ENCODE data around the gene TMPRSS11A. TPM values are rescaled to one million over a fixed set of nuclear protein-coding genes. Genes with fewer than 3 reads are reported as not detected.

The TMPRSS11A gene
- total and polyA plus RNA-seq, 2 of the 13 experiments (the other 11 are each of a cell fraction or from before 2014, with no cell fraction given): not detected

GRCh38 chr4:67983333-67983732, 20.0 kb upstream of the TMPRSS11A start:
- Histone ChIP-seq H2AFZ (ENCODE audit: low read length) (no peak overlapping the region), H3K4me3 (replicated peaks in 1 of 3; ENCODE audit: insufficient read depth in 1 of 3, low read depth in 2 of 3, low read length in 3 of 3) (no peak overlapping the region), H3K79me2 (ENCODE audit: insufficient read depth, low read length) (no peaks in the 10 kb centered on the region), H3K27ac (ENCODE audit: extremely low read length, insufficient read depth, low read length) (no peak overlapping the region), H3K4me2 (ENCODE audit: low read depth, low read length) (no peak overlapping the region), H3K4me1 (ENCODE audit: insufficient read depth, low read length) (no peaks in the 10 kb centered on the region), H3K9ac (ENCODE audit: insufficient read depth, low read depth, low read length) (no peak overlapping the region), H3K9me3 (ENCODE audit: low read length) (no peaks in the 10 kb centered on the region), H3K27me3 (ENCODE audit: control insufficient read depth in 1 of 2, insufficient read depth in 2 of 2, low read length in 2 of 2) (no peaks in the 10 kb centered on the region), H3K36me3 (replicated peaks in 1 of 2; ENCODE audit: control insufficient read depth in 1 of 2, insufficient read depth in 2 of 2, low read length in 2 of 2) (no peaks in the 10 kb centered on the region), H4K20me1 (ENCODE audit: insufficient read depth, low read length) (no peaks in the 10 kb centered on the region)
- no TSS peak for BruUV-seq (replicated peaks)
- intact Hi-C loops (cut with micrococcal nuclease; ENCODE audit: unreplicated experiment): no loop called here
- FAIRE-seq (no peak), DNase-seq (ENCODE audit: low spot score) (no peak), ATAC-seq (no peak)
- CTCF ChIA-PET (ENCODE audit: low intra/inter-chr PET ratio, low total read pairs): no interaction called here
- 0% methylated on average over 2 of the region's 2 CpGs for WGBS (ENCODE audit: low lambda C conversion rate)
- TF ChIP-seq NR2F6 (IDR thresholded peaks at IDR 0.05) (no peak), NR2F6 (CRISPR knock-in tag; IDR thresholded peaks at IDR 0.05) (no peak), DBP (CRISPR knock-in tag; IDR thresholded peaks at IDR 0.05; ENCODE audit: not compliant biosample characterization) (no peak), ZNF691 (CRISPR knock-in tag; IDR thresholded peaks at IDR 0.05; ENCODE audit: borderline replicate concordance, low read depth) (no peak), KLF13 (CRISPR knock-in tag; IDR thresholded peaks at IDR 0.05) (no peak), SNRNP70 (IDR thresholded peaks at IDR 0.05; ENCODE audit: low read depth, low read length) (no peak), ZNF800 (CRISPR knock-in tag; IDR thresholded peaks at IDR 0.05) (no peak), ZNF639 (CRISPR knock-in tag; conservative IDR thresholded peaks at IDR 0.05) (no peak), ZNF124 (CRISPR knock-in tag; IDR thresholded peaks at IDR 0.05) (no peak)
- in situ Hi-C loops (cut with HindIII; ENCODE audit: extremely low pct_ligation_motif_present, low pct_unique_long_range_greater_than_20kb): loop anchor here (10.0 kb wide), 1 partner anchor 191 kb away; no protein-coding TSS in a partner anchor
- POLR2A ChIA-PET: no interaction called here

Data from HepG2 (cell line).